Renal cortex interstitium (tissue), 15 donors: Measurements from ENCODE around the gene TAF7L. TPM values are rescaled to one million over a fixed set of nuclear protein-coding genes. Genes with fewer than 3 reads are reported as not detected.
"Not testable (repeated sequence)": the region's sequence is repeated elsewhere in the genome, so short reads cannot be mapped to it uniquely, and the experiment has no call there.

Experiments
- DNase-seq, 11 donors: peaks; one replicate each; pipeline ENCODE4 v3.0.0-alpha.2; 2013; ENCODE audit warnings: low read depth in 9 of 11, low spot score in 4 of 11; ENCODE audit errors: extremely low read depth in 1 of 11
- long read RNA-seq, 16 experiments: transcript quantifications; one replicate each; lab custom pipeline, GENCODE V29; 2026
- polyA plus RNA-seq, 3 donors: library from polyadenylated mRNA; unstranded; fragments of 120-200 nt; gene quantifications; one replicate each; pipeline ENCODE4 v1.2.1, GENCODE V29; 2013; ENCODE audit not compliant: insufficient read length in 3 of 3

The TAF7L gene
- under 1 TPM; 0.45 to 0.62 (median 0.57) TPM for polyA plus RNA-seq
- long read RNA-seq, donor 1, result 0 reads
- long read RNA-seq, donor 2, result 0 reads
- long read RNA-seq, donor 3, result 0 reads
- long read RNA-seq, donor 4, result 0 reads
- long read RNA-seq, donor 5, result 0 reads
- long read RNA-seq, donor 6, result 0 reads
- long read RNA-seq, donor 7, result 0 reads
- long read RNA-seq, donor 8, result 0 reads
- long read RNA-seq, donor 9, result 0 reads
- long read RNA-seq, donor 10, result 0 reads
- long read RNA-seq, donor 11, result 0 reads
- long read RNA-seq, donor 12, result 0 reads
- long read RNA-seq, donor 13, result 0 reads
- long read RNA-seq, donor 14, result 0 reads
- long read RNA-seq, donor 15, result 0 reads
- long read RNA-seq, donor 16, result 0 reads

GRCh38 chrX:101290957-101291603, at the start of gene TAF7L:
Gene TAF7L, minus strand, starts transcription at chrX:101291334. Its CDS starts 3,791 bp downstream, at chrX:101287543.
- peak in 1 of 11 donors; percentile 4 for DNase-seq

GRCh38 chrX:101337776-101338271, 46.7 kb upstream of the TAF7L start:
- no peak for DNase-seq

GRCh38 chrX:101334310-101334709, 43.2 kb upstream of the TAF7L start:
- DNase-seq, result not testable (repeated sequence)

GRCh38 chrX:101326600-101326999, 35.5 kb upstream of the TAF7L start:
- not testable (repeated sequence) for DNase-seq

GRCh38 chrX:101303790-101304189, 12.7 kb upstream of the TAF7L start:
- no peak for DNase-seq

- not testable (repeated sequence) for DNase-seq
Measured at GRCh38 chrX:101295603-101296002, 4.5 kb upstream of the TAF7L start.

- peak in 7 of 11 donors; percentile 5 to 37 (median 25) for DNase-seq
Measured at GRCh38 chrX:101287402-101287801, 3.7 kb downstream of the TAF7L start.

GRCh38 chrX:101276238-101276637, 14.9 kb downstream of the TAF7L start:
- DNase-seq, result no peak

GRCh38 chrX:101274198-101274597, 16.9 kb downstream of the TAF7L start:
- DNase-seq, result no peak

- DNase-seq, result no peak
Measured at GRCh38 chrX:101265869-101266428, 25.2 kb downstream of the TAF7L start.

- DNase-seq, result no peak
Measured at GRCh38 chrX:101263766-101264165, 27.4 kb downstream of the TAF7L start.

GRCh38 chrX:101262590-101262989, 28.5 kb downstream of the TAF7L start:
- no peak for DNase-seq

GRCh38 chrX:101260435-101260834, 30.7 kb downstream of the TAF7L start:
- DNase-seq, result peak in 1 of 11 donors; percentile 2

- DNase-seq, result no peak
Measured at GRCh38 chrX:101258259-101258581, 32.9 kb downstream of the TAF7L start.

GRCh38 chrX:101257448-101258258, 33.5 kb downstream of the TAF7L start:
- DNase-seq, result no peak

- DNase-seq, result no peak
Measured at GRCh38 chrX:101252634-101253033, 38.5 kb downstream of the TAF7L start.

GRCh38 chrX:101241531-101241930, 49.6 kb downstream of the TAF7L start:
- no peak for DNase-seq

- DNase-seq, result no peak
Measured at GRCh38 chrX:101237041-101237440, 54.1 kb downstream of the TAF7L start.

GRCh38 chrX:101232316-101232715, 58.8 kb downstream of the TAF7L start:
- DNase-seq, result no peak
